GM08714 (cell line): ENCODE results near the gene DAB2.
"Not testable (repeated sequence)": the region's sequence is repeated elsewhere in the genome, so short reads cannot be mapped to it uniquely, and the experiment has no call there.

Experiments used
- H3K4me3 ChIP-seq: fragments of 200-500 bp; sonication (Bioruptor generic); 2 replicates; pipeline ENCODE4 v1.5.1; 2014; ENCODE audit warnings: mild to moderate bottlenecking, low read length, inconsistent platforms
- ZNF274 ChIP-seq: IDR thresholded peaks from 2 replicates; pipeline ENCODE4 v1.6.1; 2012; ENCODE audit warnings: mild to moderate bottlenecking, low read depth, low read length

Gene DAB2

GRCh38 chr5:39362646-39363045 lies 62.1 kb downstream of the DAB2 start:
- TF ChIP-seq ZNF274: no peak

GRCh38 chr5:39361306-39361705 lies 63.5 kb downstream of the DAB2 start:
- no peak overlapping the region for H3K4me3 ChIP-seq
- TF ChIP-seq ZNF274: no peak

More at GRCh38 chr5:39362646-39363045, 62.1 kb downstream of the DAB2 start:
- no peak overlapping the region for H3K4me3 ChIP-seq

- TF ChIP-seq ZNF274: no peak
- H3K4me3 ChIP-seq: no peak overlapping the region
These were observed 64.2 kb downstream of the DAB2 start for GRCh38 chr5:39360471-39361111.

GRCh38 chr5:39356263-39356662 lies 68.5 kb downstream of the DAB2 start:
- TF ChIP-seq ZNF274: no peak
- H3K4me3 ChIP-seq: no peak overlapping the region

GRCh38 chr5:39355324-39355723 lies 69.5 kb downstream of the DAB2 start:
- no peak overlapping the region for H3K4me3 ChIP-seq
- no peak for TF ChIP-seq ZNF274

GRCh38 chr5:39353717-39354399 lies 70.9 kb downstream of the DAB2 start:
- H3K4me3 ChIP-seq: no peak overlapping the region
- no peak for TF ChIP-seq ZNF274

GRCh38 chr5:39352951-39353350 lies 71.8 kb downstream of the DAB2 start:
- H3K4me3 ChIP-seq: no peak overlapping the region
- no peak for TF ChIP-seq ZNF274

GRCh38 chr5:39352170-39352569 lies 72.6 kb downstream of the DAB2 start:
- H3K4me3 ChIP-seq: no peak overlapping the region
- TF ChIP-seq ZNF274: no peak

GRCh38 chr5:39349484-39349883 lies 75.3 kb downstream of the DAB2 start:
- no peak overlapping the region for H3K4me3 ChIP-seq
- TF ChIP-seq ZNF274: no peak

GRCh38 chr5:39342460-39342859 lies 82.3 kb downstream of the DAB2 start:
- TF ChIP-seq ZNF274: no peak

GRCh38 chr5:39341896-39342295 lies 82.9 kb downstream of the DAB2 start:
- TF ChIP-seq ZNF274: no peak

More at GRCh38 chr5:39342460-39342859, 82.3 kb downstream of the DAB2 start:
- no peak overlapping the region for H3K4me3 ChIP-seq

GRCh38 chr5:39340506-39340905 lies 84.3 kb downstream of the DAB2 start:
- no peak for TF ChIP-seq ZNF274
- no peak overlapping the region for H3K4me3 ChIP-seq

More at GRCh38 chr5:39341896-39342295, 82.9 kb downstream of the DAB2 start:
- H3K4me3 ChIP-seq: no peak overlapping the region

GRCh38 chr5:39337252-39337915 lies 87.4 kb downstream of the DAB2 start:
- no peak for TF ChIP-seq ZNF274
- no peak overlapping the region for H3K4me3 ChIP-seq

- not testable (repeated sequence) for H3K4me3 ChIP-seq
These were observed 90.5 kb downstream of the DAB2 start for GRCh38 chr5:39334296-39334695.

- no peak overlapping the region for H3K4me3 ChIP-seq
- no peak for TF ChIP-seq ZNF274
These were observed 91.7 kb downstream of the DAB2 start for GRCh38 chr5:39333104-39333503.

GRCh38 chr5:39331861-39332381 lies 92.9 kb downstream of the DAB2 start:
- no peak for TF ChIP-seq ZNF274

More at GRCh38 chr5:39331861-39332381, 92.9 kb downstream of the DAB2 start:
- no peak overlapping the region for H3K4me3 ChIP-seq
